ENCODE data around the gene C16orf92.

C16orf92 gene

DNA sequence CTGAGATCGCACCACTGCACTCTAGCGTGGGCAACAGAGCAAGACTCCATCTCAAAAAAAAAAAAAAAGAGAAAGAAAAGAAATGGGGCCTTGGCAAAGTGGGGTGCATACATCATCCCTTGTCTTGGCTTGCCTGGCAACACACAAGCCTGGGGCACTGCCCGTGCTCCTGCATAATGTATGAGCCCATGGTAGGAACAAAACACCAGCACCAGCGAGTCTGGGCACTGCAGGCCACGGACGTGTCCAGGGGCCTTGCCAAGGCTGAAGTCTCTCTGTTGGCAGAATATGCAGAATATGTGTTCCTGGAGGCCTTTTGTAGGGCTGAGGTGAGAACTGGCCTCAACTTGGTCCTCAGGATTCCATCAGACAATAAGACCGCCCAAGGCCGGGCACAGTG lies 26.9 kb downstream of the C16orf92 start:
- TF ChIP-seq, protein P1, sequence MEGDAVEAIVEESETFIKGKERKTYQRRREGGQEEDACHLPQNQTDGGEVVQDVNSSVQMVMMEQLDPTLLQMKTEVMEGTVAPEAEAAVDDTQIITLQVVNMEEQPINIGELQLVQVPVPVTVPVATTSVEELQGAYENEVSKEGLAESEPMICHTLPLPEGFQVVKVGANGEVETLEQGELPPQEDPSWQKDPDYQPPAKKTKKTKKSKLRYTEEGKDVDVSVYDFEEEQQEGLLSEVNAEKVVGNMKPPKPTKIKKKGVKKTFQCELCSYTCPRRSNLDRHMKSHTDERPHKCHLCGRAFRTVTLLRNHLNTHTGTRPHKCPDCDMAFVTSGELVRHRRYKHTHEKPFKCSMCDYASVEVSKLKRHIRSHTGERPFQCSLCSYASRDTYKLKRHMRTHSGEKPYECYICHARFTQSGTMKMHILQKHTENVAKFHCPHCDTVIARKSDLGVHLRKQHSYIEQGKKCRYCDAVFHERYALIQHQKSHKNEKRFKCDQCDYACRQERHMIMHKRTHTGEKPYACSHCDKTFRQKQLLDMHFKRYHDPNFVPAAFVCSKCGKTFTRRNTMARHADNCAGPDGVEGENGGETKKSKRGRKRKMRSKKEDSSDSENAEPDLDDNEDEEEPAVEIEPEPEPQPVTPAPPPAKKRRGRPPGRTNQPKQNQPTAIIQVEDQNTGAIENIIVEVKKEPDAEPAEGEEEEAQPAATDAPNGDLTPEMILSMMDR (IDR thresholded peaks at IDR 0.05; ENCODE audit: low read depth, low read length): no peak
- in situ Hi-C loops (cut with HindIII; ENCODE audit: low sequenced_read_pairs): no loop called here

DNA sequence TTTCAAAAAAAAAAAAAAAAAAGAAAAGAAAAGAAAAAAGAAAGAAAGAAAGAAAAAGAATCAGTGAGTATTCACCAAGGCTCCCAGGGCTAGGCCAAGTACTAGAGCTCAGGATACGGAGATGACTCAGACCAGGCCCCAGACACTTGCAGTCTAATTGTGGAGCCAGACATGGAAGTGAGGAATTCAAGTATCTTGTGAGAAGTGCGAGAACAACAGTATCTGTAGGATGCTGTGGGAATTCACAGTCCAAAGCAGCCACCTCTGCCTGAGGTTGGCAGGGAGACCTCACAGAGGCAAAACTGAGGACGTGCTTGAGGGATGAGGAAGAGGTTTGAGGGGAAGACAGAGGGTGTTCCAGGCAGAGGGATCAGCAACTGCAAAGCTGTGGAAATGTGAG lies 28.5 kb downstream of the C16orf92 start:
- in situ Hi-C loops (cut with HindIII; ENCODE audit: low sequenced_read_pairs): no loop called here
- TF ChIP-seq, protein P1 (IDR thresholded peaks at IDR 0.05; ENCODE audit: low read depth, low read length): no peak
- DNase-seq (ENCODE audit: low read depth, low spot score): peak; percentile 63
- H3K4me3 ChIP-seq (ENCODE audit: low read depth, low read length): no peak overlapping the region

More for the DNA sequence above, 26.9 kb downstream of the C16orf92 start:
- H3K4me3 ChIP-seq (ENCODE audit: low read depth, low read length): no peak overlapping the region
- DNase-seq (ENCODE audit: low read depth, low spot score): no peak

DNA sequence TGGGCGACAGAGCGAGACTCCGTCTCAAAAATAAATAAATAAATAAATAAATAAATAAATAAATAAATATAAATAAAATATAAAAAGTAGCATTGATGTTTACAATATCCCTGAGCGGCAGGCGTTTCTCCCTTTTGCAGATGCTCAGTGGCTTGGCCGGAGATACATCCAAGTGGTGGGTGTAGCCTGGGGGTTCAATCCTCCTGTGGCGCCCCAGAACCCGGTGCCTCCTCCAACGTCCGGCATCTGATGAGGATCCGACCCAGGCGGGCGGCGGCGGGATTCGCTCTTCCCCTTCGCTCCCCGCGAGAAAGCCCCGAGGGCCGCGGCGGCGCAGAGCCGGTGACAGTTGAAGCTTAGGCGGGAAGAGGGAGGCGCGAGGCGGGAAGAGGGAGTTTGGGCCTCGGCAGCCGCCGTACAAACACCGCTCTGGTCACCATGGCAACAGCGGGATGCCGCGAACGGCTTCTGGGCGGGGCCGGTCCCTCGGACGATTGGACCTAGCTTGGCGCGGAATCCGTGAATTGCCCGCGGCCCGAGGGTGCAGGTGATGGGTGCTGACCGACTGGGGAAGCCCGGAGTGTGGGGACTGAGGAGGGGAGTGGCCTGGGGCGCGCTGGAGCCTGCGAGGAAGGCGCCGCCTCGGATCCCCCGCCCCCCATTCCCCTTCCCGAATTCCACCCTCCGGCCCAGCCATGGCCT lies 29.8 kb downstream of the C16orf92 start:
- TF ChIP-seq, protein P1 (IDR thresholded peaks at IDR 0.05; ENCODE audit: low read depth, low read length): no peak
- H3K4me3 ChIP-seq (ENCODE audit: low read depth, low read length): peak overlapping the region; percentile 70
- peak; percentile 90 for DNase-seq (ENCODE audit: low read depth, low spot score)
- in situ Hi-C loops (cut with HindIII; ENCODE audit: low sequenced_read_pairs): no loop called here

DNA sequence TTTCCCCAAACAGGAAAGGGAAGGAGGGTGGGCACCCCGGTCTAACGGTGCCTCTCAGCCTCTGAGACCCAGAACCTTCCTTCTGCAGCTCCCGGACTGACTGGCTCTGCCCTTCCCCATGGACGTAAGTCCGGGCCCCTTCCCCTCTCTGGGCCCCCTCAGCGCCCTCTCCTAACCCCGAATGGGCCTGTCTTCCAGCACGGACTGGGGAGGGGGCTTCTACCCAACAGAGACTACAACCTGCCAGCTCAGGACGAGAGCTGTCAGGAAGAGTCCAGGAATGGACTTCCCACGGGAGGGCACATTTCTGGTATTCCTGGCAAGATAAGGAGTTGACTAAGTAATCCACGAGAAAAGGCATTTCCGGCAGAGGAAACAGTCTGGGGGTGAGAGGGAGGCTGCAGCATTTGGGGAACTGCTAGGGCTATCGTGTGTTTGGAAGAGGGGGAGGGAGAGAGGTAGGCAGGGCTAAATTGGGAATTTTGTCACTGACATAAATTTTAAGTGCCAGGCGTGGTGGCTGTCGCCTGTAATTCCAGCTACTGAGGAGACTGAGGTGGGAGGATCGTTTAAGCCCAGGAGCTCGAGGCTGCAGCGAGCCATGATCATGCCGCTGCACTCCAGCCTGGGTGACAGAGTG lies 30.5 kb downstream of the C16orf92 start:
- TF ChIP-seq, protein P1 (IDR thresholded peaks at IDR 0.05; ENCODE audit: low read depth, low read length): no peak
- peak overlapping the region; percentile 70 for H3K4me3 ChIP-seq (ENCODE audit: low read depth, low read length)
- in situ Hi-C loops (cut with HindIII; ENCODE audit: low sequenced_read_pairs): no loop called here
- DNase-seq (ENCODE audit: low read depth, low spot score): no peak

DNA sequence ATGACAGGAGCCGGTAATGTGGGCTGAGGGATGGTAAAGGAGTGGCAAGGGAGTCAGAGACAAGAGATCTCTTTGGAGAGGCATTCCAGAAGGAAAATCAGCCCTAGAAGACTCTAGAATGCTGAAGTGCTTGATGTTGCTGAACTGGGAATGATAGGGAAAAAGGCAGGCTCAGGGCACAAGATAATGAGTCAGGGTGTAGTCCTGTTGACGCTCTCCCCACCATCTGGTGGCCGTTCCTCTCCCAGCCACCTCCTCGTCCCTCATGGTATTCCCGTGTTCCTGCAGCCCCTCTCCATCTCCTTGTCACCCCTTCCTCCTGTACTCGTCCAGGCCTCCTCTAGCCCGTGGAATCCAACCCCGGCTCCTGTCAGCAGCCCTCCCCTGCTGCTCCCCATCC lies 31.5 kb downstream of the C16orf92 start:
- no peak overlapping the region for H3K4me3 ChIP-seq (ENCODE audit: low read depth, low read length)

DNA sequence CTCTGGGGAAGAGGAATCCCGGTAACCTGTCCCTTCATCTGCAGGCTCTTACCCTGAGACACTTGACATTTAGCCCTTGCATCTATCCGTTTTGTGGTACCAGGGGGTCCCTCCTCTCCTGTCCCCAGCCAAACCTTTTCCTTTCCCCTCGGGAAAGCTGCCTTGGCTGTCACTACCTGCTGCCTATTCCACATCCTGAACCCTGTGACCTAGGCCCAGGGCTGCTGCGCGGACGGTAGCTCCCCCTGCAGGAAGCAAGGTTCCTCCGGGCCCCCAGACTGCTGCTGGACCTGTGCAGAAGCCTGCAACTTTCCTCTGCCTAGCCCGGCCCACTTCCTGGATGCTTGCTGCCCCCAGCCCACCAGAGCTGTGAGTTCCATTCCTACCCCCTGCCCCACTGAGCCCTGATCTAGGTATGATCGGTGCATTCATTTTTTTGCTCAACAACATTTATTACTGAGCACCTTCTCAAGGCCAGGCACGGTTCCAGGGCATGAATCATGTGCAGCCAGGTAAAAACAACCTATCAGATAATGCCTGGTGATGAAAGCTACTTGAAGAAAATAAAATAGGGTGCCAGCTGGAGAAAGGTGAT lies 32.1 kb downstream of the C16orf92 start:
- DNase-seq (ENCODE audit: low read depth, low spot score): no peak
- TF ChIP-seq, protein P1 (IDR thresholded peaks at IDR 0.05; ENCODE audit: low read depth, low read length): peak; percentile 69
- in situ Hi-C loops (cut with HindIII; ENCODE audit: low sequenced_read_pairs): no loop called here
- H3K4me3 ChIP-seq (ENCODE audit: low read depth, low read length): no peak overlapping the region

More for the DNA sequence above, 31.5 kb downstream of the C16orf92 start:
- in situ Hi-C loops (cut with HindIII; ENCODE audit: low sequenced_read_pairs): no loop called here
- TF ChIP-seq, protein P1 (IDR thresholded peaks at IDR 0.05; ENCODE audit: low read depth, low read length): no peak
- no peak for DNase-seq (ENCODE audit: low read depth, low spot score)
